Activated naive CD4-positive, alpha-beta T cell treated with anti-CD3 and anti-CD28 coated beads, Interleukin-2, amount 50 U/mL, for 16 hours (primary cell): ENCODE data around the gene TBC1D9.
"Not testable (repeated sequence)": the region's sequence is repeated elsewhere in the genome, so short reads cannot be mapped to it uniquely, and the experiment has no call there.

ENCODE experiments used
- DNase-seq: peaks from one replicate; pipeline ENCODE4 v3.0.0-alpha.2; 2020

TBC1D9 gene

DNA sequence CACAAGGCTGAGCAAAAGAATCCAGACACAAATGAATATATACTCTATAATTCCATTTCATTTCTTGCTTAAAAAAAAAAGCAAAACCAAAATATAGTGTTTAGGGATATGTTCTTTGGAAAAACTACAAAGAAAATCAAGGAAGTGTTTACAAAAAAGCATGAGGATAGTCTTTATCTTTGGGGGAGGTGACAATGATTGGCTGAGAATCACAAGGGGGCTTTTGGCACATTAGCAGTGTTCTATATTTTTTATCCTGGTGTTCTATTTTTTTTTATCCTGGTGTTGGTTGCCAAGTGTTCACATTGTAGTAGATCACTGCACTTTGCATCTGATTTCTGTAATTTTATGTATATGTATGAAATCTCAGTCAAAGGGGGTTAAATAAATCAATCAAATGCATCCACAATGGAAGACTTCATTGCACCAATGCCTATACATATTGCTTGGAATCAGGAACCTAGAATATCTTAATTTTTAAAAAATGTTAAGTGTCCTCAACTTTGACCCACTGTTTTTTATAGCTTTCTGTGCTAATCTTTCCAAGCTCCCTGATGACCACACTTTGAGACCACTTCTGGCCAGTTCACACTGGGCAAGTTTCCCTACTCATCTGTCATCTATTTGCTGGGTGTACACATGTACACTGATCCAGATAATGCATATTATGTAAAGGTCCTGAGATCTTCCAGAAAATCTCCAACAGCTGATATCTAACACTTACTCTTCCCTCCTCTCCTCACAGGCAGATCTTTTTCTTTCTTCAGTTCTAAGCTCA is 3.7 kb downstream of the TBC1D9 start:
- DNase-seq = no peak

DNA sequence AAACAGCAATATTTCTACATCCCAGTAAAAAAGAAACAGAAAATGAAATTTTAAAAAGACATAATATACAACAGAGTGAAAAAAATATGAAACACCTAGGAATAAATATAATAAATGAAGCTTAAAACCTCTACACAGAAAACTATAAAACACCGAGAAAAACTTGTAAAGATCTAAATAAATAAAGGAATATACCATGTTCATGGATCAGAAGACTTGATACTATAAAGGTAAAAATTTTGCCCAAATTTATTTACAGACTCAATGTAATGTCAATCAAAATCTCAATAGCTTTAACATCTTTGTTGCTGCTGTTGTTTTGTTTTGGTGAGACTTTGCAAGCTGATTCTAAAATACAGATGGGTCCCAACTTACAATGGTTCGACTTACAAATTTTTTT is 5.7 kb downstream of the TBC1D9 start:
- no peak for DNase-seq

DNA sequence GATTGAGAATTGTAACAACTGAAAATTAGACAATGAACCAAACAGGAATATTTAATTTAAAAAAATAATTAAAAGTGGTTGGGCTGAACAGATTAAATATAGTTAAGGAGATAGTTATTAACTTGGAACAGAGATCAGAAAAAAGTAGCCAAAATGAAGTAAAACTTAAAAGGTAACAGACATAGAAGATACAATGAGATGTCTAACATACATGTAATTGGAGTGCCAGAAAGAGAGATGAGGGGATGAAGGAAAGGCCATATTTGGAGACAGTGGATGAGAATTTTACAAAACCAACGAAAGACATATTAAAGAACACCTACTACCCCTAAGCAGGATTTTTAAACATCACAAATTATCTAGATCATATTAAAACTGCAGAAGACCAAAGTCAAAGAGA is 8.0 kb downstream of the TBC1D9 start:
- no peak for DNase-seq

DNA sequence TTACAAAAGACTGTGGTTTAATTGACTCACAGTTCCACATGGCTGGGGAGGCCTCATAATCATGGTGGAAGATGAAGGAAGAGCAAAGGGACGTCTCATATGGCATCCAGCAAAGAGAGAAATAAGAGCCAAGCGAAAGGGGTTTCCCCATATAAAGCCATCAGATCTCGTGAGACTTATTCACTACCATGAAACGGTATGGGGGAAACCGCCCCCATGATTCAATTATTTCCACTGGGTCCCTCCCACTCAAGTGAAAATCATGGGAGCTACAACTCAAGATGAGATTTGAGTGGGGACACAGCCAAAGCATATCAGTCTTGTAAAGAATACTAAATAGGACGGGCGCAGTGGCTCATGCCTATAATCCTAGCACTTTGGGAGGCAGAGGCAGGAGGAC is 9.6 kb downstream of the TBC1D9 start:
- DNase-seq = not testable (repeated sequence)

DNA sequence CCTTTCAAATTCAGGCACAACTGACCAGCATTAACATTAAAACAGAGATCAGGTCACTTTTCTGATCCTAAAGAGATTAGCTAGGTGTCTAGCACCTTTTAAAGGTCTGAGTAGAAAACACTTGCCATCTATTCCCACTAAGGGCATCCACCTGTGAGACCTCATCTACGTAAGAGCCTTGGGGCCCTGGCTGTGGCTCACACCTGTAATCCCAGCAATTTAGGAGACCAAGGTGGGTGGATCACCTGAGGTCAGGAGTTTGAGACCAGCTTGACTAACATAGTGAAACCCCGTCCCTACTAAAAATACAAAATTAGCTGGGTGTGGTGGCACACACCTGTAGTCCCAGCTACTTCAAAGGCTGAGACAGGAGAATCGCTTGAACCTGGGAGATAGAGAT is 11.8 kb downstream of the TBC1D9 start:
- no peak for DNase-seq

DNA sequence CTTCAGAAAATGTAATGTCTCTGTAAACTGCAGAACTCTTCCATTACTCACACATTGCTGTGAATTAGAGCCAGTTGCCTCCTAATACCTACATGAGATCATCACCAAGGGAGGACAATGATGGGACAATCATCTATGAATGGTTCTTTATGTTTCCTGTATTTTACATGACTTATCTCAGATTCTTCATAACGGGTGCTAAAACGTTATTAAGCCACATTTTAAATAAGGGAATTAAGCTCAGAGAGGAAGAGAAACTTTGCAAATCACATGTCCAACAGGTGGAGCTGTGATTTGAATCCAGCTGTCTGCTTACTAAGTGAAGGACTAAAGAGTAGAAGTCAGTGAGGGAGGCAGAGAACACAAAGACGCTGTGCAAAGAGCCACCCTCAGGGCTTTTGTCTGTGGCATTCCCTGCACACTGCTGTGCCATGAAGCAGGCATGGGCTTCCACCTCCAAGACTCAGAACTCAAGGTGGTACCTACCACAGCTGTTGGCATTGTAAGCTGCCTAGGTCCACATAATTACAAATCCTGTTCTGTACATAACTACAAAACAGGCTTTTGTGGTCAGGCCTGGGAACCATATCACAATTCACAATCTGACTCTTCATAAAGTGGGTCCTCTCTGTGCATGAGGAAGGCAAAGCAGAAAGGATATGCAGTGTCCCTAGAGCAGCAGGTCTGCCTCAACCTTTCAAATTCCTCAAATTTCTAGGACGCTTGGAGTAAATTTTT is 12.8 kb downstream of the TBC1D9 start:
- DNase-seq = no peak

DNA sequence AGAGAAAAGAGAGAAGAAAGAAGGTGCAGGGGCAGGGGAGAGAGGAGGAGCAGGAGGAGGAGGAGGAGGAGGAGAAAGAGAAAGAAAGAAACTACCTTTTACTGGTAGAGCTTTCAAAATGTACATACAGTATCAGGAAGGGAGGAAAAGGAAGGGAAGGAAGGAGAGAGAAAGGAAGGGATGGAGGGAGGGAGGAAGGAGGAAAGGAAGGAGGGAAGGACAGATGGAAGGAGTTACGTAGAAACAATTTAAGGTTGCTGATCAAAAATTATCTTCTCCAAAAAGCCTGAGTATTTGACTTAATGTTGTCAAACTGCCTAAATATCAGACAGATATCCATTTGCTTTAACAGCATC is 13.4 kb downstream of the TBC1D9 start:
- DNase-seq = no peak

DNA sequence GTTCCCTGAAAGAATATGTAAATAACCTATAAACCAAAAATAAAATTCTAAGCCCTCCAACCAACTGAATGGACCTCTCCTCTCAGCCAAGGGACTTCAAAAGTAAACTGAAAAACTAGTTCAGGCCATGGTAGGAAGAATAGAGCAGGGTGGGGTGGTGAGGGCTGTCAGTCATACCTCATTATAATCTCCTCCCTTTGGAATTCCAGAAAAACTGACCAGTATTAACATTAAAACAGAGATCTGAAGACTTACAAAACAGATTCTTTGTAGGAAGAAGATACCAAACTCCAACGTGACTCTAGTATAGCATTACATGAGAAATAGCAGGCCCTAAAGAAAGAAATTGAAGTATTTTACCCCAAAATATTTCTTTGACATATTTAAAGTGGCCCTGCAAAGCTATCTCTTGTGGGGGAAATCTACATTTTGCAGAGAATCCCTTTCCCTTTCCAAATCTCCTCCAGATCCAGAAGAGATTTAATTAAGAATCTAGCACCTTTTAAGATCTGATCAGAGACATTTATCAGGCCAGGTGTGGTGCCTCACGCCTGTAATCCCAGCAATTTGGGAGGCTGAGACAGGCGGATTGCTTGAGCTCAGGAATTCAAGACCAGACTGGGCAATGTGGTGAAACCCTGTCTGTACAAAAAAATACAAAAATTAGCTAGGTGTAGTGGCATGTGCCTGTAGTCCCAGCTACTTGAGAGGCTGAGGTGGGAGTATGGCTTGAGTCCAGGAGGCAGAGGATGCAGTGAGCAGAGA is 15.1 kb downstream of the TBC1D9 start:
- DNase-seq = no peak

DNA sequence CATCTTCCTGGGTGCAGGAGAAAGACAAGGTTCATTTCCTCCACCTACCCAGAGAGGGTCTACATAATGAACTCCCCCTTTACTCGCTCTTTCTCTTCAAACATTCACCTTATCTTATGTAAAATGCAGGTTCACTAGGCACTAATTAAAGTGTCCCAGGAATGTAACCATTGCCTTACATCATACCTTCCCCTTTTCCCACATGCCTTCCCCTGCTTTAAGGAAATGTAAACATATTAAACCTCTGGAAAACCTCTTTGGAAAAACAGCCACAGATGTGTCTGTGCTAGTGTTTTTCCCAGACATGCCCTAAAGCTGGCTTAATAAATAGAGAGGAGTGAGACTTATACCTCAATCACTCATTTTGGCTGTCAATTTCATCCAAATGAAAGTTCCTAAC is 15.8 kb downstream of the TBC1D9 start:
- no peak for DNase-seq

DNA sequence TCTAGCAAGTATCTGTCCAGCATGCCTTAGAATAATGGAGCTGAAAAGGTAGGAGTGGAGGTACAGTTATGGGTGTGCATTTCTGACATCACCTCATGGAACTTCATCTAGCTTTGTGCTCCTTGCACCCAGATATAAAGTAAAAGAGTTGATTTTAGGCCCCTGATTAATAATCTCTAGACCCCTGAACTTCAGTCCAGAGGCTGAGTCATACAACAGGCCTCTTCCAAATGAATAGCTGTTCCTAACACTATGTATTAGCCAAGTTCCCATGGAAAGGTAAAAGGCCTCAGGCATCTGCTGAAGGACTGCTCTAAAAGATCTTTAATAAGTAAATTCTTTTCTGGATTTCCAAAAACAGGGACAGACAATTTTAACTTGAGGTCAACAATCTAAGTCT is 16.2 kb downstream of the TBC1D9 start:
- DNase-seq = no peak

DNA sequence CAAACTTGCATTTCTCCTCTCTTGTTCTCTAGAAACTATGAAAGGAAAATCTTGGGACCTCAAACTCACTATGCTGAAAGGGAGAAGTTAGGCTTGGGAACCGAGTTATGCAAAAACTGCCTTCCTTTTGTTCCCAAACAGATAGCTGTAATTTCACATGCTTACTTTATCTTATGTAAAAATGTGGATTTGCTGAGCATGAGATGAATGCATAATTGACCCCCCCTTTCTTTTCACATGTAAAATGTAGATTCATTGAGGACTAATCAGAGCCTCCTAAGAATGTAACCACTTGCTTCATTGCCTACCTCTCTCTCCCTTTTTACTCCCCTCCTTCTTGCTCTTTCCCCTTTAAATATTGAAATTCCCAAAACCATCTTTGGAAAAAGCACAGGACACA is 18.0 kb downstream of the TBC1D9 start:
- no peak for DNase-seq

DNA sequence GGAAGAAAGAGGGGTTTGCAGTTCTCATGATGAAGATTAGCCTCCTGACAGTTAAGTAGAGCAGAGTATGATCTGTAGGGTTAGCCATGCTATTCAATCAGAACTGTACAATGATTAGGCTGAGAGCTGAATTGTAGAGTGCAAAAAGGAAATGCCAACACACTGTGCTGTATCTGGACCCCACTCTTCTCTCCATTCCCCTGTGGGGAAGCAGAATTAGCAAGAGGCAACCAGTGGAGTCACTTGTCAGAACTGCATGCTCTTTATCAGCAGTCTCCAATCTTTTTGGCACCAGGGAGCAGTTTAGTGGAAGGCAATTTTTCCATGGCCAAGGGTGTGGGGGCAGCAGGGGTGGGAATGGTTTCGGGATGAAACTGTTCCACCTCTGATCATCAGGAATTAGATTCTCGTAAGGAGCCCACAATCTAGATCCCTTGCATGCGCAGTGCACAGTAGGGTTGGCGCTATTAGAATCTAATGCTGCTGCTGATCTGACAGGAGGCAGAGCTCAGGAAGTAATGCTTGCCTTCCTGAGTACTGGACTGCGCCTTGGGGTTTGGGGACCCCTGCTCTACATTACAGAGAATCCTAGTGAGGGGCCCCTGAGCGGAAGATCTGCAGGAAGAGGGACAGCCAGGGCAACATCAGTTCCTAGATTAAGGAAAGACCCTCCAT is 19.4 kb downstream of the TBC1D9 start:
- DNase-seq = no peak

DNA sequence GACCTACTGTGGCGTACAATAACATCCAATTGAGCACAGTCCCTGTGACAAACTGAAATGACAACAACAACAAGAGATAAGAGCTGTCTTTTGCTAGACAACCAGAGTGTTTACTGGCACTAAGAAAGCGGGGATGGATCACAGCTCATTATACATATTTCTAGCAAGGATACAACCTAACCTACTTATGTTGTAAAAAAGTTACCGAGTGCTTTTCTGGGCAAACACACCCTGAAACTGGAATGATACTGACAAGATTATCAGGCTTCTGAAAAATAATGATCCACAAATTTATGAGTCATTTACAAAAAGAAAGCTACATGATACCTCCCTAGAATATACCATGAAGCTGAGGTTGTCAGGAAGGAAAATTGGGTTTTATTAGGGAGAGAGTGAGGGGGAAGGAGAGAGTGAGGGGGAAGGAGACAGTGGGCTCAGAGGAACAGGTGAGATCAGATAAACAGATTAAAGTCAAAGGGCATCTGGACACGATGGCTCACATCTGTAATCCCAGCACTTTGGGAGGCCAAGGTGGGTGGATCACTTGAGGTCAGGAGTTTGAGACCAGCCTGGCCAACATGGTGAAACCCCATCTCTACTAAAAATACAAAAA is 20.3 kb downstream of the TBC1D9 start:
- DNase-seq = no peak

DNA sequence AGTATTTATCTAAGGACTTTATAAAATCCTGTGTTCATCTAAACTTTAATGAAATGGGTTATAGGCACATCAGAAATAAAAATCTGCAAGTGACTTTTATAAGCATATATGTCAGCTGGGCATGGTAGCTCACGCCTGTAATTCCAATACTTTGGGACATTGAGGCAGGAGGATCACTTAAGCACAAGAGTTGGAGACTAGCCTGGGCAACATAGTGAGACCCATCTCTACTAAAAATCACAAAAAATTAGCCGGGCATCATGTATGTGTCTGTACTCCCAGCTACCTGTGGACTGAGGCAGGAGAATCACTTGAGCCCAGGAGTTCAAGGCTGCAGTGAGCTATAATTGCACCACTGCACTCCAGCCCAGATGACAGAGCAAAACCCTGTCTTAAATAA is 20.9 kb downstream of the TBC1D9 start:
- DNase-seq = no peak

DNA sequence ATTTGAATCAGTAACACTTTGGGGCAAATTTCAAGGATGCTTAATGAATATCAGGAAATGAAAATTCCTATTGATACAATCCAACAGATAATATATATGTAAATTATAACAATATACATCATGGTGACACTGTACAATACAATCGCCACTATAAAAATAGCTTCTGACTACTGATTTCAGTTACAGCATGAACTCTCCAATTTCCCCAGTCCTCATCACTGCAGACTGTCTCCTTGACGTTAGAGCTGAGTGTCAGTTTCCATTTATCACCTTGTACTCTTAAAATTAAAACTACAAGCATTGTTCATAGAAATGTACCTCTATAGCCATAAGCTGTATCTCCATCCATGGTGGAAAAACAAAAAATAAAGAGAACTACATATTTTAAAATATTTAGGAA is 23.4 kb downstream of the TBC1D9 start:
- no peak for DNase-seq

DNA sequence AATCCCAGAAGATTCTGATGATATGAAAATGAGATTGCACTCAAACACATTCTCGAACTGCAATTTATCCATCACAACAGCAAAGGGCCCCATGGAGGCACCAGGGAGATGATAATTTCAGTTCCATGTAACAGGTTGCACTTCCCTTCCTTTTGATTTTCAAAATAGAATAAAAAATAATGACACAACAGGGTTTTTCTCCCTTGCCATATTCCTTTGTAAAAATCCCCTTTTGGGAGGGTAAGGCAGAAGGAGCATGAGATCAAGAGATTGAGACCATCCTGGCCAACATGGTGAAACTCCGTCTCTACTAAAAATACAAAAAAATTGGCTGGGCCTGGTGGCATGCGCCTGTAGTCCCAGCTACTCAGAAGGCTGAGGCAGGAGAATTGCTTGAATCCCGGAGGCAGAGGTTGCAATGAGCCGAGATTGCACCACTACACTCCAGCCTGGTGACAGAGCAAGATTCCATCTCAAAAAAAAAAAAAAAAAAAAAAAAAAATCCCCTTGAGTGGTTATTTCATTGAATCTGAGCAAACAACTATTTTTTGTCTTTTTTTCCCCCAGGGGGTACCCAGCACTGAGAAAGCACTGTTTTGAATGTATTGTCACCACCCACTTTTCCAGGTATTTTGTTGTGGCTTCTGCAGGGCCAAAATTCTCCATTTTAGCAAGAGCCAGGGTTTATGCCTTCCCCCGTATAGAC is 26.7 kb downstream of the TBC1D9 start:
- no peak for DNase-seq

DNA sequence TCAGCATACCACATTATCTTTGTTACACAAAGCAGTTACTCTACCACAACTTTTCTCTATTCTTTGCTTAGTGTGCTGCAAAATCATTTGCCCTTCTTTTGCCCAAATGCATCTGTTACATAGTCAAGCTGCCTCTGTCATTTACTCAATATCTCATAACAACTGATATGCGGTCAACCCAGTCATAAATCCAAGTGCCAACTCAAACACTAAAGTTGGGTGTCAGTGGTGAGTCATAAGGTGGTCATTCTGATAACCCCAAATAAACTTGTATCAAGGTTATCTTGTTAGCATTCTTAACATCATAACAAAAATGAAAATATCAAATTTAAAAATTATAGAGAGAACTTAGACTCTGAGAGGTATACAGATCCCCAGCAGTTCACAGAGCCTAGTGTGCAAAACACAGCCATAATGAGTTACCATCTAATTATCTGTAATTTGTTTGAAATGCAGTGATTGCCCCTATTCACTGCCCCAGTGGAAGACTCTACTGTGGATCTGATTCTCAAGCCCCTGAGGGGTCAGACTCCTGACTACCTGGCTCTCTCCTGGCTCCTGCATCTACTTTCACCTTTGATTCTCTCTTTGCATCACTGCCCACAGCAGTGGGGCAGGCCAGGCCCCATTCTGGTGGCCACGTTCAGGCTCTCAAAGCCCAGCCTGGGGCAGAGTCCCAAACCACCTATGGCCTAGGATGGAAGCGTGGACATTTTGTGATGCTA is 29.2 kb downstream of the TBC1D9 start:
- DNase-seq = no peak

DNA sequence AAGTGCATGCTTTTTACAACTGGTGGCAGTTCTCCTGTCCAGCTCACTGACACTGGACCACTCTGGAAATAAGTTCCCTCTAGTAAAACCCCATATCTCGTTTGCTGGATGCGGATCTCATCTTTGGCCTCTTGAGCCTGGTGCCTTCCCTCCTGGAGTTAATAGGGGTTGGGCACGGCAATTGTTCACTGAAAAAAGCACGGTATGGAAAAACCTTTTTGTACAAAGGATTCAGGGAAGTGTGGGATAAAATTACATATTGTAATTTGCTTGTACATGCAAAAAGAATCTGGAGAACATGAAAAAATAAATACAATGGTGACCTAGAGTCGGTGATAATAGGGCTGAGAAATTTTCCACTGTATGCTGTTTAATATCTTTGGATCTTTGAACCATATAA is 30.6 kb downstream of the TBC1D9 start:
- no peak for DNase-seq

DNA sequence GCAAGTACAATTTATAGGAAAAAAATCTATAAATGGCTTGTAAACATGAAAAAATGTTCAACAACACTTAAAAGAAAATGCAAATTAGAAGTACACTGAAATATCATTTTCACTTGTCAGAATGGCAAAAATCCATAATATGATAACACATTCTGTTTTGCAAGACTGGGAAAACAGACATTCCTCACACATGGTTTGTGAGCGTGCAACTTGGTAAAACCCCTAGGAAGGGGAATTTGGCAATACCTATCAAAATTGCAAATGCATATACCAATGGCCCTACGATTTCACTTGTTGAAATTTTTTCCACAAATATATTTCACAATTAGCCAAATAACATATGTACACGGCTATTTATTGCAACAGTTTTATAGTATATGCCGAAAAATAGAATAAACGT is 31.4 kb downstream of the TBC1D9 start:
- no peak for DNase-seq

DNA sequence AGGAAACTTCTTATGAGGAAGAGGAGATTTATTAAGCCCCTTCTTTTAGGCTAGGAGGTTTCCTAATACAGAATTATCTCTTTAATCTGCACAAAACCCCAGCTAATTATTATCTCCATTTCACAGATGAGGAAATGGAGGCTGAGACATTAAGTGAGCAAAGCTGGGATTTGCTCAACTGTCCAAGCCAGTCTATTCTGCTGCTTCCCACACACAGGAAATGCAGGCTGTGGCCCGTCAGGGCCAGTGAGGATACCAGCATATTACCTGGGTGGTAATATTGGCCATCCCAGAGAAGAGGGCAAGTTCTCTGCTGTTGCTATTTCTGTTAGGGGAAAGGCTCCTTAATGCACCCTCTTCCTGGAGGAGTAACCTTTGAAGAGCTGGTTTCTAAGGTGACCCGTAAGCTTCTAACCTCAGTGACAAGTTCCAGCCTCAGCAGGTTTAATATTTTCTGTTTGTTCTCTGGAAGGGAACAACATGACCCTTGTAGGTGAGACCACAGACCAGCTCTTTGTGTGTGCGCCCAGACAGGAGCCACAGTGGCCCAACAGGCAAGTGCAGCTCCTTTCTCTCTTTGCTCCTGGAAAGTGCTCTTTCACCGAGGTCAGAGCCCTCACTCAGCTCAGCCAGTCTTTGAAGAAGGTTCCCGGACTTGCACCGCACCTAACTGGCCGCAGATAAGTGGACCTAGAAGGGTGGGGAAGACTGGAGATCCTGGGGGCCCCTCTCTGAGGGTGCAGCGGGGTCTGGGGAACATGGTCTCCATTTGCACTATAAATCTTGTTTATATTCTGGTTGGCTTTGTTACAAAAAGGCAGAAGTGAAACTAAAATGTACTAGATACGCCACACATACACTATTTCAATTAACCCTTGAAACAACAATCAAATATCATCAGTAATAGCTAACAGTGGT is 35.5 kb downstream of the TBC1D9 start:
- DNase-seq = no peak
